WTC11 (cell line): ENCODE results near the gene MRM3.
"Not testable (repeated sequence)": the region's sequence is repeated elsewhere in the genome, so short reads cannot be mapped to it uniquely, and the experiment has no call there.

Source experiments
- CREB1 ChIP-seq: sonication (generic); formaldehyde crosslinking; IDR thresholded peaks from 2 replicates; pipeline ENCODE4 v1.8.0; 2023; ENCODE audit warnings: mild to moderate bottlenecking, missing genetic modification reagents
- CTCF ChIP-seq: fragments of 200-600 bp; IDR thresholded peaks from 2 replicates; pipeline ENCODE4 v1.8.0; 2022; ENCODE audit warnings: antibody characterized with exemption
- ESRRA ChIP-seq: sonication (generic); formaldehyde crosslinking; IDR thresholded peaks from 2 replicates; pipeline ENCODE4 v1.8.1; 2022; ENCODE audit warnings: mild to moderate bottlenecking, missing genetic modification reagents, borderline replicate concordance
- FOXP4 ChIP-seq: sonication (generic); formaldehyde crosslinking; IDR thresholded peaks from 2 replicates; pipeline ENCODE4 v1.8.0; 2022; ENCODE audit warnings: mild to moderate bottlenecking, missing genetic modification reagents
- HMGXB4 ChIP-seq: sonication (generic); formaldehyde crosslinking; IDR thresholded peaks from 2 replicates; pipeline ENCODE4 v1.8.1; 2023; ENCODE audit warnings: mild to moderate bottlenecking, moderate library complexity, missing genetic modification reagents
- KAT7 ChIP-seq: sonication (generic); formaldehyde crosslinking; IDR thresholded peaks from 2 replicates; pipeline ENCODE4 v1.8.1; 2023; ENCODE audit warnings: missing genetic modification reagents, mild to moderate bottlenecking, borderline replicate concordance
- TCF7 ChIP-seq: sonication (generic); formaldehyde crosslinking; IDR thresholded peaks from 2 replicates; pipeline ENCODE4 v1.8.0; 2022; ENCODE audit warnings: mild to moderate bottlenecking, low read depth, missing genetic modification reagents, moderate library complexity
- TEAD1 ChIP-seq: sonication (generic); formaldehyde crosslinking; IDR thresholded peaks from 2 replicates; pipeline ENCODE4 v1.8.0; 2022; ENCODE audit warnings: mild to moderate bottlenecking, missing genetic modification reagents
- ZNF121 ChIP-seq: sonication (generic); formaldehyde crosslinking; IDR thresholded peaks from 2 replicates; pipeline ENCODE4 v1.8.0; 2023; ENCODE audit warnings: missing genetic modification reagents
- ZNF232 ChIP-seq: sonication (generic); formaldehyde crosslinking; IDR thresholded peaks from 2 replicates; pipeline ENCODE4 v1.8.0; 2022; ENCODE audit warnings: mild to moderate bottlenecking, missing genetic modification reagents
- ZNF423 ChIP-seq: fragments of 250-450 bp; sonication (Bioruptor Pico); IDR thresholded peaks from 2 replicates; pipeline ENCODE4 v2.1.2; 2022; ENCODE audit warnings: mild to moderate bottlenecking, moderate library complexity

- TF ChIP-seq HMGXB4 (CRISPR knock-in tag); ESRRA; ZNF232 (CRISPR knock-in tag); CTCF; ZNF121 (CRISPR knock-in tag); ZNF423 (CRISPR knock-in tag); TEAD1; CREB1 (CRISPR knock-in tag); KAT7 (CRISPR knock-in tag); FOXP4; TCF7 (CRISPR knock-in tag): not testable (repeated sequence)
These were observed 26.1 kb upstream of the MRM3 start for GRCh38 chr17:756010-756567.
